Upper lobe of right lung (tissue), 1 donor: ENCODE data around the gene DIPK1C. TPM values are rescaled to one million over a fixed set of nuclear protein-coding genes. Genes with fewer than 3 reads are reported as not detected.

Experiments used
- ATAC-seq: fragments of 200-7000 bp; cut with Tn5 transposase; one replicate; pipeline ENCODE4 v1.9.1; 2020; ENCODE audit warnings: mild to moderate bottlenecking, moderate library complexity
- DNase-seq: peaks from one replicate; pipeline ENCODE4 v3.0.0-alpha.2; 2020
- H3K27ac ChIP-seq: fragments of 200-600 bp; one replicate; pipeline ENCODE4 v1.8.0; 2022
- H3K27me3 ChIP-seq: fragments of 200-600 bp; one replicate; pipeline ENCODE4 v1.8.0; 2022; ENCODE audit warnings: mild to moderate bottlenecking
- H3K36me3 ChIP-seq: fragments of 200-600 bp; one replicate; pipeline ENCODE4 v1.8.0; 2022
- H3K4me1 ChIP-seq: fragments of 200-600 bp; one replicate; pipeline ENCODE4 v1.8.0; 2022
- H3K4me3 ChIP-seq: fragments of 200-600 bp; one replicate; pipeline ENCODE4 v1.8.0; 2022; ENCODE audit warnings: mild to moderate bottlenecking
- H3K9me3 ChIP-seq: fragments of 200-600 bp; one replicate; pipeline ENCODE4 v1.8.0; 2022
- CTCF ChIP-seq: fragments of 200-600 bp; IDR thresholded peaks from one replicate; pipeline ENCODE4 v1.8.0; 2022; ENCODE audit warnings: antibody characterized with exemption
- intact Hi-C: fragments of 100-400 bp; cut with DNase I; formaldehyde crosslinking; loops from one replicate; pipeline ENCODE4 v1.11.0; 2022
- total RNA-seq: library from RNA; stranded (reverse); fragmentation: NEBNext Ultra II Directional; extraction: Animal tissue kit (Norgen Biotek cat#: 25700); gene quantifications from one replicate; pipeline ENCODE4 v1.2.1, GENCODE V29; 2021
- donor health status: DM: no; HTN: yes; CAD: no; lungs with severe emphysema.

The DIPK1C gene
- total RNA-seq, 1 donor from 2014 or later: not detected

DNA sequence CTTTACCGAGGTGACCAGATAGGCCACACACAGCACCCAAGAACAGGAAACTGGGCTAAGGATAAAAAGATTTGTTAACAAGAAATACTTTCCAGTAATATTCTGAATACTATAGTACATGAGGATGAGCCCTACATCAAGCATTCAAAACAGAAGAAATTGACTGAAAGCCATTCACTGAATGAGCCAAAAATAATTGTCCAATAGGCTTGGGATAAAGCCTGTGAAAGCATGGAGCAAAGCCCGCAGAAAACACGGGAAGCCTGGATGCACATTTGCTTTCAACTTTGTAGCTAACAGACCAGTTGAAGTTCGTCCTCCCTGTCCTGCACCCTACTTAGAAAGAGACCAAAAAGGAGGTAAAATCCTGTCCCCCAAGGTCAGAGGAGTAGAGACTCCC lies 56.3 kb downstream of the DIPK1C start:
- Histone ChIP-seq H3K9me3 (no peaks in the 10 kb centered on the region), H3K4me3 (no peak overlapping the region), H3K27me3 (no peaks in the 10 kb centered on the region), H3K27ac (no peak overlapping the region), H3K36me3 (no peaks in the 10 kb centered on the region), H3K4me1 (peaks cover 8% of the 10 kb centered on the region)
- intact Hi-C loops: no loop called here
- DNase-seq (no peak), ATAC-seq (no peak)
- no peak for TF ChIP-seq CTCF

DNA sequence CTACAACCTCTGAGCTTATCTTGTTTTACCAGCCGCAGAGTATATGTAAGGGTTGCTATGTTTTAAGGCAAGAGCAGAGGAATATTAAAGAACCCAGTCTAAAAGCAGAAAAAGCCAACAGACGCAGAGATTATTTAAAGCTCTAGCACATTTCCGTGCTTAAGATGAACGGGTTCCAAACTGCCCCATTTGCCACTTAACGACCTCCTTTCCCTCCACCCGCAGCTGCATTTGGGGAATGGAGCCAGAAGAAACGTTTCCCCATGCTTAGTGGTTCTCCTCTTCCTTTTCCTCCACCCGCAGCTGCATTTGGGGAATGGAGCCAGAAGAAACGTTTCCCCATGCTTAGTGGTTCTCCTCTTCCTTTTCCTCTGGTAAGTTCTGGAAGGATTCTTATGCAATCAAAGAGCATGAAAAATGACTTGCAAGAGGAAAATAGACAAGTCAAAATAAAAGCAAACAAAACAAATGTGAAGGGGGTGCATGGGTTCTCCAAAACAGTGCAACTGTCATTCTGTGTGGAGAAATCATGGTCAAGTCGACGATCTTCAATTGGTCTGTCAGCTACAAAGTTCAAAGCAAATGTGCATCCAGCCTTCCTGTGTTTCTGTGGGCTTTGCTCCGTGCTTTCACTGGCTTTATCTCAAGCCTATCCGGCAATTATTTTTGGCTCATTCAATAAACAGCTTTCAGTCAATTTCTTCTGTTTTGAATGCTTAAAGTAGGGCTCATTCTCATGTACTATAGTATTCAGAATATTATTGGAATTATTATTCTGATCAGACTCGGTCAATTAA lies 57.8 kb downstream of the DIPK1C start:
- peaks cover 8% of the 10 kb centered on the region for H3K4me1 ChIP-seq
- DNase-seq (no peak), ATAC-seq (no peak)
- H3K27ac ChIP-seq: no peak overlapping the region
- H3K9me3 ChIP-seq: no peaks in the 10 kb centered on the region
- H3K36me3 ChIP-seq: no peaks in the 10 kb centered on the region
- no peak overlapping the region for H3K4me3 ChIP-seq
- TF ChIP-seq CTCF: no peak
- intact Hi-C loops: no loop called here
- H3K27me3 ChIP-seq: no peaks in the 10 kb centered on the region

DNA sequence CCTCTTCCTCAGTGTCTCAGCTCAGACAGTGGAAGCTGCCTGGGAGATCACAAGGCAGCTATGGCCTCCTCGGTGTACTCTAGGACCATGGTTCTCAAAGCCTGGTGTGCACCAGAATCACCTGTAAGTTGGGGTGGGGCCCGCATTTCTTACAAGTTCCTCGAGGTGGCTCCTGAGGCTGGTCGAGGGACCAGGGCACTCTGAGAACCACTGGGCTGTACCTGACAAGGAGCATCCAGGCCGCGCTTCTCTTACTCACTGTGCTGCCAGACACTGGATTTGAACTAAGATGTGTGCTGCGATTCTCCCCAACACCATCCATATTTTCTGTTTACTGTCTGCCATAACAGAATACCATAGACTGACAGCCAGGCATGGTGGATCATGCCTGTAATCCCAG lies 59.5 kb downstream of the DIPK1C start:
- peaks cover 8% of the 10 kb centered on the region for H3K4me1 ChIP-seq
- TF ChIP-seq CTCF: no peak
- H3K4me3 ChIP-seq: no peak overlapping the region
- no peaks in the 10 kb centered on the region for H3K27me3 ChIP-seq
- intact Hi-C loops: no loop called here
- no peak for DNase-seq
- H3K36me3 ChIP-seq: no peaks in the 10 kb centered on the region
- H3K9me3 ChIP-seq: no peaks in the 10 kb centered on the region
- peak; percentile 10 for ATAC-seq
- no peak overlapping the region for H3K27ac ChIP-seq

DNA sequence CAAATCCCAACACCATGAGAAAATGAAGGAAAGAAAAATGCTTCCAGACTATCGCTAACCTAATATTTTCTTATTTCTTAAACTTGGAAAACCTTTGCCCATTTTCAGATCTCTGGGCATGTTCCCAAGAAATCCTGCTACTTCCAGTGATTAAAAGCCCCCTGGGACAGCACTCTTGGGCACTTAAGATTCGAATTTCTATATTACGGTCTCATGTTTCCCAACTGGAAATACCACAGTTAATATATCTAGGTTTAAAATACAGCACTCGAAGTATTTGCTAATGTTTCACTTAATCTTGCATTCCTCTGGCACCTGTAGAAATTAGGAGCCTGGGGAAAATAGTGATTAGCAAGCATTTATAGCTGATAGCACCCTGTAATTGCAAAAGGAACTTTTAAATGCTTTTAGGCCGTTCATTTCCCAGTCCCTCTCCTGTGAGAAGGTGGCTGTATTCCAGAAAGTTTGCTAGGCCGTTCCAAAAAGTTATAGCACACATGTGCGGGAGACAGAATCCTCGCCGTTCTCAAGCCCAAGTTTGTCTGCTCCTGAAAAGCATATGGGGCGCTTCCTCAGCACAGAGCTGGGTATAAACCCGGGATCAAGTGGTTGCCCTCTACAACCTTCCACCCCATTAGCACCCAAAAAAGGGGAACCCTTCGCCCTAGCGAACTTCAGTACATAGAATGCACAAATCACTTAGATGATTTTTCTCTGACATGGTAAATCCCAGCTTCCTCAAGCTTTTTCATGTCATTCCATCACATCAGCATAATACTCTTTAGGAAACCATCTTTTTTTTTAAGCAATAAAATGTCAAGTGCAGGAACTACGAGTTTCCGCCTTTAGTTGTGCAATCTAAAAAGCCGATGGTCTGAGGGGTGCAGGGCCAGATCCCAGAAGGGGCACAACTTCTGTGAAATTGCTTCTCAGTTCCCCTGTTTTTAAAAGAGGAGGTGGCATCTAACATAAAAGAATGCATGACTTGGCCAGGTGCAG lies 60.6 kb downstream of the DIPK1C start:
- no peaks in the 10 kb centered on the region for H3K9me3 ChIP-seq
- no peaks in the 10 kb centered on the region for H3K27me3 ChIP-seq
- H3K27ac ChIP-seq: no peak overlapping the region
- intact Hi-C loops: no loop called here
- no peaks in the 10 kb centered on the region for H3K36me3 ChIP-seq
- H3K4me1 ChIP-seq: peaks cover 8% of the 10 kb centered on the region
- peak; percentile 11 for ATAC-seq
- no peak for TF ChIP-seq CTCF
- no peak overlapping the region for H3K4me3 ChIP-seq
- no peak for DNase-seq

DNA sequence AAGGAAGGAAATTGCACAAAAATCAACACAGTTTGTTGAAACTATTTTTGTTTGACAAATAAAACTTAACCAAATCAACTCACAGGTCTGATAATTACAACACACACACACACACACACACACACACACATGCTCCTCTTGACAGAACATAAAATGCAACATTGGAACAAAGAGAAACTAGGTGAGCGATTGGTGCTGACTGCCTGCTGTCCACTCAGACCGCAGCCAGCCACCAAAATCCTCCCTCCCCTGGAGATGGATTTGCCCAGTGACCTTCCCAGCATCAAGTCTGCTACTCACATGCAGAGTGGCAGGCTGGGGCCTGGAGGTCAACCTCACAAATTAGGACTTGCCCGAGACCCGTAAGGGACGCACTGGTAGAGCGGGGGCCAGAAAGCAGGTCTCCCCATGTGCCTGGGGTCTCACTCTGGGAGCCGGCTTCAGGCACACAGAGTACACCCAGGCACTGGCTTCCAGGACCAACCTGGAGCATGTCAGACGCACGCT lies 61.4 kb downstream of the DIPK1C start:
- DNase-seq: peak; percentile 67
- no peak overlapping the region for H3K27ac ChIP-seq
- no peaks in the 10 kb centered on the region for H3K27me3 ChIP-seq
- H3K4me1 ChIP-seq: peaks cover 8% of the 10 kb centered on the region
- peak; percentile 73 for ATAC-seq
- no peak overlapping the region for H3K4me3 ChIP-seq
- intact Hi-C loops: no loop called here
- no peak for TF ChIP-seq CTCF
- no peaks in the 10 kb centered on the region for H3K9me3 ChIP-seq
- H3K36me3 ChIP-seq: no peaks in the 10 kb centered on the region
